IPS-15b (cell line): ENCODE measurements around the gene ESD.

Experiments used
- H3K27me3 ChIP-seq: one replicate; pipeline ENCODE4 v1.6.1; 2013; ENCODE audit warnings: low read length; ENCODE audit not compliant: control insufficient read depth, insufficient read depth
- H3K36me3 ChIP-seq: one replicate; pipeline ENCODE4 v1.6.1; 2013; ENCODE audit warnings: low read length; ENCODE audit not compliant: control insufficient read depth, insufficient read depth
- H3K4me1 ChIP-seq: one replicate; pipeline ENCODE4 v1.6.1; 2013; ENCODE audit warnings: mild to moderate bottlenecking, low read length; ENCODE audit not compliant: control insufficient read depth, insufficient read depth
- H3K4me3 ChIP-seq: one replicate; pipeline ENCODE4 v1.5.1; 2013; ENCODE audit warnings: low read depth, low read length
- H3K9ac ChIP-seq: one replicate; pipeline ENCODE4 v1.6.1; 2013; ENCODE audit warnings: low read depth, mild to moderate bottlenecking, low read length
- H3K9me3 ChIP-seq: one replicate; pipeline ENCODE4 v1.6.1; 2013; ENCODE audit warnings: mild to moderate bottlenecking, low read length; ENCODE audit not compliant: control insufficient read depth, insufficient read depth

Gene ESD

GRCh38 chr13:46796515-46797474 is at the start of gene ESD:
Gene ESD, minus strand, starts transcription at chr13:46797161. Its CDS starts 5,748 bp downstream, at chr13:46791413.
- H3K4me1 ChIP-seq: peaks cover 12% of the 10 kb centered on the region
- H3K9me3 ChIP-seq: no peaks in the 10 kb centered on the region

GRCh38 chr13:46846726-46847125 is 49.8 kb upstream of the ESD start:
- H3K27me3 ChIP-seq: no peaks in the 10 kb centered on the region

More at GRCh38 chr13:46796515-46797474, at the start of gene ESD:
- Histone ChIP-seq H3K36me3 (no peaks in the 10 kb centered on the region), H3K4me3 (peak within 1 kb of the TSS; percentile 90), H3K27me3 (no peaks in the 10 kb centered on the region), H3K9ac (peak within 1 kb of the TSS; percentile 92)

GRCh38 chr13:46845146-46845545 is 48.2 kb upstream of the ESD start:
- Histone ChIP-seq H3K9me3 (no peaks in the 10 kb centered on the region), H3K4me3 (no peak overlapping the region), H3K4me1 (no peaks in the 10 kb centered on the region), H3K9ac (no peak overlapping the region), H3K36me3 (no peaks in the 10 kb centered on the region), H3K27me3 (no peaks in the 10 kb centered on the region)

More at GRCh38 chr13:46846726-46847125, 49.8 kb upstream of the ESD start:
- no peaks in the 10 kb centered on the region for H3K36me3 ChIP-seq
- H3K4me1 ChIP-seq: no peaks in the 10 kb centered on the region
- no peaks in the 10 kb centered on the region for H3K9me3 ChIP-seq
- no peak overlapping the region for H3K4me3 ChIP-seq
- no peak overlapping the region for H3K9ac ChIP-seq

- Histone ChIP-seq H3K9ac (no peak overlapping the region), H3K4me3 (no peak overlapping the region), H3K9me3 (no peaks in the 10 kb centered on the region), H3K27me3 (no peaks in the 10 kb centered on the region), H3K4me1 (no peaks in the 10 kb centered on the region), H3K36me3 (no peaks in the 10 kb centered on the region)
Measured at GRCh38 chr13:46844431-46844830, 47.5 kb upstream of the ESD start.

GRCh38 chr13:46839399-46839798 is 42.4 kb upstream of the ESD start:
- H3K9ac ChIP-seq: no peak overlapping the region
- H3K36me3 ChIP-seq: no peaks in the 10 kb centered on the region
- no peaks in the 10 kb centered on the region for H3K4me1 ChIP-seq
- no peak overlapping the region for H3K4me3 ChIP-seq
- no peaks in the 10 kb centered on the region for H3K9me3 ChIP-seq
- H3K27me3 ChIP-seq: no peaks in the 10 kb centered on the region

GRCh38 chr13:46834657-46835056 is 37.7 kb upstream of the ESD start:
- no peak overlapping the region for H3K9ac ChIP-seq
- no peak overlapping the region for H3K4me3 ChIP-seq
- no peaks in the 10 kb centered on the region for H3K9me3 ChIP-seq
- no peaks in the 10 kb centered on the region for H3K36me3 ChIP-seq
- no peaks in the 10 kb centered on the region for H3K4me1 ChIP-seq
- no peaks in the 10 kb centered on the region for H3K27me3 ChIP-seq

- Histone ChIP-seq H3K9ac (no peak overlapping the region), H3K9me3 (no peaks in the 10 kb centered on the region), H3K4me1 (no peaks in the 10 kb centered on the region), H3K36me3 (no peaks in the 10 kb centered on the region), H3K4me3 (no peak overlapping the region), H3K27me3 (no peaks in the 10 kb centered on the region)
Measured at GRCh38 chr13:46831588-46832194, 34.7 kb upstream of the ESD start.

GRCh38 chr13:46830405-46831005 is 33.5 kb upstream of the ESD start:
- Histone ChIP-seq H3K27me3 (no peaks in the 10 kb centered on the region), H3K9ac (no peak overlapping the region)

GRCh38 chr13:46822551-46822950 is 25.6 kb upstream of the ESD start:
- no peaks in the 10 kb centered on the region for H3K9me3 ChIP-seq
- no peaks in the 10 kb centered on the region for H3K36me3 ChIP-seq
- no peak overlapping the region for H3K4me3 ChIP-seq
- no peaks in the 10 kb centered on the region for H3K4me1 ChIP-seq
- H3K27me3 ChIP-seq: no peaks in the 10 kb centered on the region
- H3K9ac ChIP-seq: no peak overlapping the region

More at GRCh38 chr13:46830405-46831005, 33.5 kb upstream of the ESD start:
- H3K4me3 ChIP-seq: no peak overlapping the region
- H3K36me3 ChIP-seq: no peaks in the 10 kb centered on the region
- H3K4me1 ChIP-seq: no peaks in the 10 kb centered on the region
- no peaks in the 10 kb centered on the region for H3K9me3 ChIP-seq

- no peaks in the 10 kb centered on the region for H3K4me1 ChIP-seq
- no peaks in the 10 kb centered on the region for H3K36me3 ChIP-seq
- H3K4me3 ChIP-seq: no peak overlapping the region
- no peak overlapping the region for H3K9ac ChIP-seq
- no peaks in the 10 kb centered on the region for H3K9me3 ChIP-seq
- no peaks in the 10 kb centered on the region for H3K27me3 ChIP-seq
Measured at GRCh38 chr13:46817838-46818476, 21.0 kb upstream of the ESD start.

- H3K36me3 ChIP-seq: no peaks in the 10 kb centered on the region
- H3K4me3 ChIP-seq: no peak overlapping the region
- no peaks in the 10 kb centered on the region for H3K27me3 ChIP-seq
- H3K4me1 ChIP-seq: no peaks in the 10 kb centered on the region
- H3K9ac ChIP-seq: no peak overlapping the region
- H3K9me3 ChIP-seq: no peaks in the 10 kb centered on the region
Measured at GRCh38 chr13:46817095-46817494, 20.1 kb upstream of the ESD start.
